ENCODE data around the gene ADRA2B. TPM values are rescaled to one million over a fixed set of nuclear protein-coding genes. Genes with fewer than 3 reads are reported as not detected.
A peak's percentile ranks its signal among the peaks of the same experiment; 100 is the strongest.

ADRA2B gene
- total RNA-seq, 4 donors from 2014 or later: 0.93 to 3.6 (median 1.2) TPM

DNA sequence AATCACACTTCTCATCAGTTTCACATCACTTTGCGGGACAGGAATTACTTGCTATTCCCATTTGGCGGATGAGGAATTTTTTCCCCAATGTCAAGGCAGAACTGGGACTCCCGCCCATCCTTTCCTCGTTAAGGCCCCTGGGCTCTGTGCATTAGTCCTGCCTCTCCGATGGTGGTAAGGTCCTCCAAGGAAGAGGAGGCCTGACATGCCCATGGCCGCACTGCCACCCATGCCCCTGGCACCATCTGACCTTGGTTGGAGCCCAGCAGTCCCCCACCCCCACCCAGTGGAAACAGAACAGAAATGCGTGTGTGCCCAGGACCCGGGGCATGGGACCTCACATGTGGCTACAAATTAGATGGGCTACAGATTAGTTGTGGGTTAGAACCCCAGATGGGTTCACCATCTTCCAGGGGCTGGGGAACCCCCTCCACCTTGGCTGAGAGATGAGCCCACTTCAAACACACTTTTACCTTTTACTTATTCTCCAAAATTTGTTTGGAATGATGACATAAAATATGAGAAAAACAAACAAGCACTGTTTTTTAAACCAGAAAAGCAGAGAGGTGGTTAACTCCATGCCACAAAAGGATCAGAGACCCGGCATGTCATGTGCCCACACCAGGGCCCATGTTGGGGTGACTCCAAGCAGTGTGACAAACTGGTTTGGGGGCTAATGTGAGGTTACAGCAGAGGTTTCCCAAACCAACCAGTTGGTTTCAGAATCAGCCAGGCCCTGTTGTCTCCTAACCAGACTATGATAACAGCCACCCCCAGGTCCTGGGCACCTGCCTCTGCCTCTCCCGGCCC, 39.8 kb upstream of the ADRA2B start:
- WGBS: 79% methylated on average over 10 of the region's 10 CpGs

DNA sequence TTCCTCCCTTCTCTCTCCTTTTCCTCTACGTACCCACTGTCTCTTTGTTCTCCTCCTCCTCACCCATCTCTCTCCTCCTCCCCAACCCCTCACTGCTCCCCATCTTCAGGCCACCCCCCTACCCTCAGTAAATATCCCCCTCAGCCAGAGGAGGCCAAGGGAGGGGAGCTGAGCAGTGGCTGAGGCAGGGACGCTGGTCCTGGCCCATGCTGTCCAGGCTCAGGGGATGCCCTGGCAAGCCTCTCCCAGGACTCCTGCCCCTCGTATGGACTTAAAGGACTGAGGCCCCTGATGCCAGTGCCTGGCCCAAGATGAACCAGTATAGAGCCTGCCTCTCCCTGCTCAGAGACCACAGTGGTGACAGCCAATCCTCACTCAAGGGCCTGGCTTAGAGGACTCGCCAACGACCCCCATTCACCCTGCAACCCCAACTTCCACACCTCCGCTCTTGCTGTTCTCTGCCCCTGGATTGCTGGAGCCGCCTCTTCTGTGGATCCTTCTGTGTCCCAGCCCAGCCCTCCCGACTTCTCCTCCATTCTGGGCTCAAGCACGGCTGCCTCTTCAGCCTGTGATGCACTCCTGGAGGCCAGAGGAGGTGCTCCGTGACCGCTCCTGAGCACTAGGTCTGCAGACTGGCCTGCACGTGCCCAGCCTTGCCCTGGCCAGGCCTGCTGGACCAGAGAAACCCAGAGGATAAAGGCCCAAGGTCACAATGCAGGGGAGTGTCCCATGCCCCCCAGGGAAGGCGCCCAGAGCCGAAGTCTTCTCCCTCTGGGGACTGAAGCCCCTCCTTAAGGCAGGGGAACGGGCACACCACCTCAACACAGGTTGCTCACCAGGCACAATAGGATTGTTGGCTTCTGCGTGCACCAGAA, 38.4 kb upstream of the ADRA2B start:
- no peak overlapping the region for H3K27ac ChIP-seq
- no peaks in the 10 kb centered on the region for H3K4me1 ChIP-seq
- WGBS: 88% methylated on average over 10 of the region's 16 CpGs
- no peaks in the 10 kb centered on the region for H3K36me3 ChIP-seq
- TF ChIP-seq, protein P1, sequence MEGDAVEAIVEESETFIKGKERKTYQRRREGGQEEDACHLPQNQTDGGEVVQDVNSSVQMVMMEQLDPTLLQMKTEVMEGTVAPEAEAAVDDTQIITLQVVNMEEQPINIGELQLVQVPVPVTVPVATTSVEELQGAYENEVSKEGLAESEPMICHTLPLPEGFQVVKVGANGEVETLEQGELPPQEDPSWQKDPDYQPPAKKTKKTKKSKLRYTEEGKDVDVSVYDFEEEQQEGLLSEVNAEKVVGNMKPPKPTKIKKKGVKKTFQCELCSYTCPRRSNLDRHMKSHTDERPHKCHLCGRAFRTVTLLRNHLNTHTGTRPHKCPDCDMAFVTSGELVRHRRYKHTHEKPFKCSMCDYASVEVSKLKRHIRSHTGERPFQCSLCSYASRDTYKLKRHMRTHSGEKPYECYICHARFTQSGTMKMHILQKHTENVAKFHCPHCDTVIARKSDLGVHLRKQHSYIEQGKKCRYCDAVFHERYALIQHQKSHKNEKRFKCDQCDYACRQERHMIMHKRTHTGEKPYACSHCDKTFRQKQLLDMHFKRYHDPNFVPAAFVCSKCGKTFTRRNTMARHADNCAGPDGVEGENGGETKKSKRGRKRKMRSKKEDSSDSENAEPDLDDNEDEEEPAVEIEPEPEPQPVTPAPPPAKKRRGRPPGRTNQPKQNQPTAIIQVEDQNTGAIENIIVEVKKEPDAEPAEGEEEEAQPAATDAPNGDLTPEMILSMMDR (IDR thresholded peaks at IDR 0.05): no peak
- no peak for TF ChIP-seq POLR2AphosphoS5 (IDR thresholded peaks at IDR 0.05)
- no peak for TF ChIP-seq EP300 (IDR thresholded peaks at IDR 0.05)
- TF ChIP-seq POLR2A (IDR thresholded peaks at IDR 0.05): no peak
- no peaks in the 10 kb centered on the region for H3K9me3 ChIP-seq
- peaks cover 3% of the 10 kb centered on the region for H3K27me3 ChIP-seq
- DNase-seq (ENCODE audit: low spot score in 2 of 2): peak in 1 of 2 donors; percentile 55
- H3K4me3 ChIP-seq: no peak overlapping the region

More for the DNA sequence above, 39.8 kb upstream of the ADRA2B start:
- no peak overlapping the region for H3K27ac ChIP-seq
- peak in 1 of 2 donors; percentile 45 for DNase-seq (ENCODE audit: low spot score in 2 of 2)
- TF ChIP-seq, protein P1 (IDR thresholded peaks at IDR 0.05): no peak
- TF ChIP-seq POLR2A (IDR thresholded peaks at IDR 0.05) (no peak), POLR2AphosphoS5 (IDR thresholded peaks at IDR 0.05) (no peak), EP300 (IDR thresholded peaks at IDR 0.05) (no peak)
- peaks cover 3% of the 10 kb centered on the region for H3K27me3 ChIP-seq
- no peaks in the 10 kb centered on the region for H3K9me3 ChIP-seq
- no peaks in the 10 kb centered on the region for H3K36me3 ChIP-seq
- H3K4me3 ChIP-seq: no peak overlapping the region
- H3K4me1 ChIP-seq: no peaks in the 10 kb centered on the region

- TF ChIP-seq EP300 (IDR thresholded peaks at IDR 0.05) (no peak), POLR2A (IDR thresholded peaks at IDR 0.05) (no peak), POLR2AphosphoS5 (IDR thresholded peaks at IDR 0.05) (no peak)
- TF ChIP-seq, protein P1 (IDR thresholded peaks at IDR 0.05): no peak
- WGBS: 79% methylated on average over 4 of the region's 7 CpGs
- Histone ChIP-seq H3K36me3 (no peaks in the 10 kb centered on the region), H3K27me3 (peaks cover 3% of the 10 kb centered on the region), H3K4me3 (no peak overlapping the region), H3K4me1 (peaks cover 1% of the 10 kb centered on the region), H3K9me3 (no peaks in the 10 kb centered on the region), H3K27ac (no peak overlapping the region)
- DNase-seq (ENCODE audit: low spot score in 2 of 2): peak in 1 of 2 donors; percentile 58
These were observed 37.6 kb upstream of the ADRA2B start for GRCh38 chr2:96153991-96154431.

DNA sequence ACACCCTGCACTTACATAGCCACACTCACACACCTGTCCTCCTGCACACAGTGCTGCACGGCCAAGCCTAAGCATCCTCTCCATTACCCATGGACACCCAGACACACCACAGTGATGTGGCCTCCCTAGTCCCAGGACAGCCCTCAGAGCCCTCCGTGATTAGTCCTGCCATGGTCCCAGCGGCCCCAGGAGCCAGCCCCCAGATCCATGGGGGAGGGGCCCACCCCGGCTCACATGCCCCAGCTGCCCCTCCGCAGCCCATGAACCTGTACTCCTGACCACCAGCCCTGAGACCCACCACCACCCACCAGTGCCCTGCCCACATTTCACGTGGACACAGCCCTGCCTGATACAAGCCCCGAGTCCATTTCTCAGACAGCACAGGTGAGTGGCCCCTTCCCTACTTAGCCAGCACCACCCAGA, 36.9 kb upstream of the ADRA2B start:
- TF ChIP-seq POLR2AphosphoS5 (IDR thresholded peaks at IDR 0.05) (no peak), EP300 (IDR thresholded peaks at IDR 0.05) (no peak), POLR2A (IDR thresholded peaks at IDR 0.05) (no peak)
- TF ChIP-seq, protein P1 (IDR thresholded peaks at IDR 0.05): no peak
- 88% methylated on average over 7 of the region's 7 CpGs for WGBS

More for the DNA sequence above, 36.9 kb upstream of the ADRA2B start:
- H3K4me3 ChIP-seq: no peak overlapping the region
- H3K27ac ChIP-seq: no peak overlapping the region
- peaks cover 7% of the 10 kb centered on the region for H3K4me1 ChIP-seq
- H3K9me3 ChIP-seq: no peaks in the 10 kb centered on the region
- H3K27me3 ChIP-seq: peaks cover 3% of the 10 kb centered on the region
- peak in 1 of 2 donors; percentile 44 for DNase-seq (ENCODE audit: low spot score in 2 of 2)
- no peaks in the 10 kb centered on the region for H3K36me3 ChIP-seq
